K562 (cell line): ENCODE measurements around the gene LRFN4.

Experiments used
- BRCA1 ChIP-seq, 2 experiments: fragments of 450-650 bp in 1 of 2; sonication (generic) in 1 of 2; formaldehyde crosslinking in 1 of 2; IDR thresholded peaks; 2 replicates each; pipeline versions ENCODE4 v1.5.0 to v1.6.1; 2017 to 2020; ENCODE audit warnings: mild to moderate bottlenecking in 1 of 2, missing genetic modification reagents in 1 of 2
- C11orf30 ChIP-seq: fragments of 450-650 bp; IDR thresholded peaks from 2 replicates; pipeline ENCODE4 v1.6.1; 2016; ENCODE audit warnings: low read depth, mild to moderate bottlenecking
- GABPA ChIP-seq: fragments of 200-800 bp; sonication (Bioruptor generic); conservative IDR thresholded peaks from 2 replicates; pipeline ENCODE4 v1.6.1; 2016; ENCODE audit warnings: low read depth, missing genetic modification characterization, missing compliant biosample characterization

DNA sequence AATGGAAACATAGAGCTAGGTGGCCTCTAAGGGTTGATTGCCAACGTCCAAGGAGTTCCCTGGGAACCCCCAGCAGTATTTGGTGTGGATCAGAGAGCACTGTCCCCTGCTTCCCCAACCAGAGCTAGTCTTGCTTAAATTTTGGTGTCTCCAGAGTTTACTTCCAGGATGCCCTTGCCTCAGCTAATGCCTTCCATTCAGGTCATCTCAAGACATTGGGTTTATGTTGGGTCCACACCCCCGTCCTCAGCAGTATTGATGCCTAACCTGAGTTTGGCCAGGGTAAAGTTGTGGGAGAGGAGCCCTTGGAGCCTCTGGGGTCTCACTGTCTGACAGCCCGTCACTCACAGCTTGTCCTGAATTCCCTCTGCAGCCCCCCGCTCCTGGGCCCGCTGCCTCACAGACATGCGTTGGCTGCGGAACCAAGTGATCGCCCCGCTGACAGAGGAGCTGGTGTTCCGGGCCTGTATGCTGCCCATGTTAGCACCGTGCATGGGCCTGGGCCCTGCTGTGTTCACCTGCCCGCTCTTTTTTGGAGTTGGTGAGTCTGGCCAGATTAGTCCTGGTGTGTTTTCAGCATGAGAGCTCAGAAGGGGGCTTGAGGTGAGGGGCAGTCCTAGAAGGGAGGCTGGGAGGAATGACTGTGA is 12.2 kb upstream of the LRFN4 start:
- TF ChIP-seq BRCA1 (IDR thresholded peaks at IDR 0.05): no peak
- TF ChIP-seq BRCA1 (CRISPR knock-in tag; IDR thresholded peaks at IDR 0.05): no peak
- TF ChIP-seq GABPA (tag): no peak
- no peak for TF ChIP-seq C11orf30
